Glutamatergic neuron (in vitro differentiated cells): ENCODE data around the gene LRRC51. TPM values are rescaled to one million over a fixed set of nuclear protein-coding genes. Genes with fewer than 3 reads are reported as not detected.
A peak's percentile ranks its signal among the peaks of the same experiment; 100 is the strongest.

Experiments
- DNase-seq: peaks from one replicate; pipeline ENCODE4 v3.0.0; 2022
- H3K27ac Mint-ChIP-seq: one replicate; pipeline ENCODE4 v1.8.0; 2020; ENCODE audit warnings: mild to moderate bottlenecking, mixed read lengths, inconsistent platforms; ENCODE audit not compliant: unreplicated experiment
- H3K27me3 Mint-ChIP-seq: one replicate; pipeline ENCODE4 v1.8.0; 2020; ENCODE audit warnings: mild to moderate bottlenecking, moderate library complexity, mixed read lengths, inconsistent platforms; ENCODE audit not compliant: unreplicated experiment
- H3K36me3 Mint-ChIP-seq: one replicate; pipeline ENCODE4 v1.8.0; 2020; ENCODE audit warnings: mild to moderate bottlenecking, mixed read lengths, inconsistent platforms; ENCODE audit not compliant: unreplicated experiment
- H3K4me1 Mint-ChIP-seq: one replicate; pipeline ENCODE4 v1.8.0; 2020; ENCODE audit warnings: mild to moderate bottlenecking, low read depth, mixed read lengths, inconsistent platforms; ENCODE audit not compliant: unreplicated experiment
- H3K4me3 Mint-ChIP-seq: one replicate; pipeline ENCODE4 v1.8.0; 2020; ENCODE audit warnings: mild to moderate bottlenecking, mixed read lengths, inconsistent platforms; ENCODE audit not compliant: unreplicated experiment
- H3K9me3 Mint-ChIP-seq: one replicate; pipeline ENCODE4 v1.8.0; 2020; ENCODE audit warnings: mild to moderate bottlenecking, moderate library complexity, mixed read lengths, inconsistent platforms; ENCODE audit not compliant: unreplicated experiment
- total RNA-seq: library from RNA; stranded (reverse); fragmentation: NEBNext Ultra II Directional; extraction: Animal tissue kit (Norgen Biotek cat#: 25700); gene quantifications from one replicate; pipeline ENCODE4 v1.2.1, GENCODE V29; 2021; ENCODE audit not compliant: unreplicated experiment
- TF ChIP-seq, protein P1 (sequence below): fragments of 200-600 bp; sonication (generic); IDR thresholded peaks from one replicate; pipeline ENCODE4 v1.5.0; 2021; ENCODE audit not compliant: partially characterized antibody, unreplicated experiment

Gene LRRC51
- total RNA-seq, 1 donor from 2014 or later, result 8.3 TPM

DNA sequence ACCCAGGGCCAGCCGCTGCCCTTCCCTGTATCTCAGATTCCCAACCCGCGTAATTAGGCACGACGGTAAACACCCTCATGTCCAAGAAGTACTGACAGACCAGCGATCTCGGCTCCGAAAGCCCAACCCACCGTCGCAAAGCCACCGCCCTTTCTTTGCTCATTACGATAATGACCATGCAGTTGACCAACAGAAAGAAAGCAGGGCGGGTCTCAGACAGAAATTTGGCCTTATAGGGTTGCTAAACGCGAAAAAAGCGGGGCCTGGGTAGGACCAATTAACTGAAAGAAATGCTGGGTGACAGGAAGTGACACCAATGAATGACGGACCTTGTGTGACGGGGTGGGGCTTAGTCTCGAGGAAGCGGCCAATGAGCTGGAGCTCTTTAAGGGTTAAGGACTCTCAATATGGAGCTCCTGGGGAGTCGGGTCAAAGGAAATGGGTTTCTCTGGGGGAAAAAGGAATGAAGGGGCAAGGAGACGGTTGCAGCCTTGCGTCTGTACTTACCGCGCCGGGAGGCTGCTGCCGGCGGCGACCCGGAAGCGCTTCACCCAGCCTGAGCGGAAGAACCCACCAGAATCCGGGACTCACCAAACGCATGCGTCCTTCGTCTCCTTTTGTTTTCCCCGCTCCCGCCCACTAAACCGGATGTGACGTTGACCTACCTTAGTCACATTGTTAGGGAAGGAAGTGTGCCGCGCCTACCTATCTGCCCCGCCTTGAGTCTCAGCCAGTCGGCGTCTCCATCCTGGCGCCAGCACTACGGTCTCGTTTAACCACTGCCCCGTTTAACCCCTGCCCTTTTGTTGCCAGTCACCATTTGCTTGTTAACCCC, 31.7 kb downstream of the LRRC51 start, which contains the start of gene ANAPC15:
Gene ANAPC15 (minus strand): TSS at position 553 of the 835 bp plus-strand sequence. CDS start 1,419 bp downstream, outside the sequence.
- Mint-ChIP-seq H3K4me3 (peak within 1 kb of the TSS; percentile 95), H3K36me3 (peaks cover 14% of the 10 kb centered on the region)
- DNase-seq, result peak; percentile 93

DNA sequence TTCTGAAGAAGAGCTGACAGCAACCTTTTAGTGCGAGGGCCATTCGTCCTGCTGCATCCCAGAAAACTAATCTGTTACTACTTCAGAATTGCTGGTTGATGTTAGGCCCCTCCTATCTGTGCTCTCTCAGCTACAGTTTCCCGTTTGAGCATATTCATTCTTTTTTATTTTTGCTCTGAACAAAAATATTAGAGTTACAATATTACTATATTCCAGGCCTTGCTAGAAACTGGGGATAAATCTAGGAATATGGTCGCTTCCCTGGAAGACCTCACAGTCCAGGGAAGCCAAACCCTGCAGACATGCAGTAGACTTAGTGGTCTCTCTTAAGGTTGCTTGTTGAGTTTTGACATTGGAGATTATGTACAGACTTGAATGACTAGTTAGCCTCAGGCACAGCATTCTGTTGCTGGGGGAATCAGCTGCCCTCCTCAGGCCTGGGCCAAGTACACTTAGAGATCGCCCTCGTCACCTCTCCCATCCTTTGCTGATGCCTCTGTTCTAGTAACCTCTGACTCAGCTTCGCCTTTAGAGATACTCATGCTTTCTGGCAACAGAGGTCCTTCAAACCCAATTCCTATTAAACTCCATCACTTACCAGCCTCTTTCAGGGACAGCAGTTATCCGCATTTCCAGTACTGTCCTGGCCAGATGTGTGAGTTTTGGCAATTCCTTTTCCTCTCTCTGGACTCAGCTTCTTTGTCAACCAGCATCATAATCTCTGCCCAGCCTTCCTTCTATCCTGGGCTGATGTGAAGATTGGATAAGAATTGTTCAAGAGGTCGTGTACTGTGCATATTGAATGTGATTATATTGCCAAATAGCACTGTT, 32.5 kb downstream of the LRRC51 start:
- DNase-seq, result no peak
- peaks cover 3% of the 10 kb centered on the region for H3K4me1 Mint-ChIP-seq
- H3K4me3 Mint-ChIP-seq, result peak overlapping the region; percentile 95

More for the DNA sequence above, 31.7 kb downstream of the LRRC51 start, which contains the start of gene ANAPC15:
- H3K9me3 Mint-ChIP-seq, result peaks cover 12% of the 10 kb centered on the region
- H3K27me3 Mint-ChIP-seq, result peaks cover 18% of the 10 kb centered on the region
- TF ChIP-seq, protein P1, sequence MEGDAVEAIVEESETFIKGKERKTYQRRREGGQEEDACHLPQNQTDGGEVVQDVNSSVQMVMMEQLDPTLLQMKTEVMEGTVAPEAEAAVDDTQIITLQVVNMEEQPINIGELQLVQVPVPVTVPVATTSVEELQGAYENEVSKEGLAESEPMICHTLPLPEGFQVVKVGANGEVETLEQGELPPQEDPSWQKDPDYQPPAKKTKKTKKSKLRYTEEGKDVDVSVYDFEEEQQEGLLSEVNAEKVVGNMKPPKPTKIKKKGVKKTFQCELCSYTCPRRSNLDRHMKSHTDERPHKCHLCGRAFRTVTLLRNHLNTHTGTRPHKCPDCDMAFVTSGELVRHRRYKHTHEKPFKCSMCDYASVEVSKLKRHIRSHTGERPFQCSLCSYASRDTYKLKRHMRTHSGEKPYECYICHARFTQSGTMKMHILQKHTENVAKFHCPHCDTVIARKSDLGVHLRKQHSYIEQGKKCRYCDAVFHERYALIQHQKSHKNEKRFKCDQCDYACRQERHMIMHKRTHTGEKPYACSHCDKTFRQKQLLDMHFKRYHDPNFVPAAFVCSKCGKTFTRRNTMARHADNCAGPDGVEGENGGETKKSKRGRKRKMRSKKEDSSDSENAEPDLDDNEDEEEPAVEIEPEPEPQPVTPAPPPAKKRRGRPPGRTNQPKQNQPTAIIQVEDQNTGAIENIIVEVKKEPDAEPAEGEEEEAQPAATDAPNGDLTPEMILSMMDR, result no peak
- peaks cover 3% of the 10 kb centered on the region for H3K4me1 Mint-ChIP-seq
- peak within 1 kb of the TSS; percentile 100 for H3K27ac Mint-ChIP-seq

DNA sequence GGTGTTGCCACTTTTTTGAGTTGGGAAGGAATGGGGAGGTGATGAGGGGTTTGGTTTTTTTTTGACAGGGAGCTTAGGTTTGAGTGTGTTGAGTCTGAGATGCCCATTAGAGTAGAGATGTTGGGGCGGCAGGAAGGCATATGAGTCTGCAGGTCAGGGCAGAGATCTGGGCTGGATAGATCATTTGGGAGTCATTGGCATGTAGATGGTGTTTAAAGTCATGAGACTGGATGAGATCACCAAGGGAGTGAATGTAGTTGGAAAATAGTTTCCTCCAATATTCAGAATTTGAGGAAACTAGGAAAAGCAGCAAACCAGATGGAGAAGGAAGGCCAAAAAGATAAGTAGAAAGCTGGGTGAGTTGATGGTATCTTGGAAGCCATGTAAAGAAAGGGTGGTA, 33.9 kb downstream of the LRRC51 start:
- H3K4me1 Mint-ChIP-seq, result peaks cover 3% of the 10 kb centered on the region
- H3K9me3 Mint-ChIP-seq, result peaks cover 12% of the 10 kb centered on the region
- no peak for DNase-seq
- no peak overlapping the region for H3K4me3 Mint-ChIP-seq
- peaks cover 14% of the 10 kb centered on the region for H3K36me3 Mint-ChIP-seq
- H3K27me3 Mint-ChIP-seq, result peaks cover 19% of the 10 kb centered on the region
- no peak overlapping the region for H3K27ac Mint-ChIP-seq
- TF ChIP-seq, protein P1, result no peak

More for the DNA sequence above, 32.5 kb downstream of the LRRC51 start:
- peaks cover 17% of the 10 kb centered on the region for H3K27me3 Mint-ChIP-seq
- TF ChIP-seq, protein P1, result no peak
- H3K36me3 Mint-ChIP-seq, result peaks cover 14% of the 10 kb centered on the region
- peaks cover 12% of the 10 kb centered on the region for H3K9me3 Mint-ChIP-seq
- peak overlapping the region; percentile 100 for H3K27ac Mint-ChIP-seq

DNA sequence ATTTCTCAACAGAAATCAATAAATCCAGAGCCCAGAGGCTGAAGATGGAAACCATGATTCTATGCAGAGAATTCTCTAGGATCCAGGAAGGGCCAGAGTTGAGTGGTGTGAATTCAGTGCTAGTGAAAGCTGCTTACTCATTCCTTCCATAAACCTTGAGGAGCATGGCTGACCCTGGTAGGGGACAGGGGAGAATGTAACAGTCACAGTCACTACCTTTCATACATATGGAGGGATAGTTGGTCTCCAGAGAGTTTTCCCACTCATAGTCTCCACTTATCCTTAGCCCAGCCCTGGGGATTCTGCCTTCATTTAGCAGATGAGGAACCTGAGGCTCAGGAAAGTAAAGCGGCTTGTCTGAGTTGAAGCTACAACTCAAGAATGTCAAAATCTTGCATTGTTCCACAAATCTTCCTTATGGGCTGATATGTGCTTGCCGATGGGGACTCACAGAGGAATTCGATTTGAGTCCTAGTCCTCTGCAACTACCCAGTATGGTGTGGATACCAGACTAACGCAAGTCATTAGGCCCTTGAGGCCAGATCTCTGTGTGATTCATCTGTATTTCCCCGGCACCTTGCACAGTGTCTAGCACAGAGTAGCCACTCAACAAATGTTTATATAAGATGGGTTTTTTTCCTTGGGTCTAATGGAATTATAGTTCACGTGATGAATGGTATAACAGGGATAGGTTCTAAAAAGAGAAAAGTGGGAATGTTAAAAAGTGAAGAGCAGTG, 35.5 kb downstream of the LRRC51 start:
- TF ChIP-seq, protein P1, result no peak
- Mint-ChIP-seq H3K4me1 (no peaks in the 10 kb centered on the region), H3K9me3 (peaks cover 12% of the 10 kb centered on the region), H3K27ac (no peak overlapping the region), H3K36me3 (peaks cover 14% of the 10 kb centered on the region), H3K27me3 (peaks cover 20% of the 10 kb centered on the region), H3K4me3 (no peak overlapping the region)
- no peak for DNase-seq
